NCI-H748 treated with DMSO at 0.1 percent for 48 hours (cell line): Measurements from ENCODE around the gene CGB8.
"Not testable (repeated sequence)": the region's sequence is repeated elsewhere in the genome, so short reads cannot be mapped to it uniquely, and the experiment has no call there.

ENCODE experiments used
- DNase-seq: peaks from one replicate; lab custom pipeline; 2025; lab: John Stamatoyannopoulos, UW

Gene CGB8

DNA sequence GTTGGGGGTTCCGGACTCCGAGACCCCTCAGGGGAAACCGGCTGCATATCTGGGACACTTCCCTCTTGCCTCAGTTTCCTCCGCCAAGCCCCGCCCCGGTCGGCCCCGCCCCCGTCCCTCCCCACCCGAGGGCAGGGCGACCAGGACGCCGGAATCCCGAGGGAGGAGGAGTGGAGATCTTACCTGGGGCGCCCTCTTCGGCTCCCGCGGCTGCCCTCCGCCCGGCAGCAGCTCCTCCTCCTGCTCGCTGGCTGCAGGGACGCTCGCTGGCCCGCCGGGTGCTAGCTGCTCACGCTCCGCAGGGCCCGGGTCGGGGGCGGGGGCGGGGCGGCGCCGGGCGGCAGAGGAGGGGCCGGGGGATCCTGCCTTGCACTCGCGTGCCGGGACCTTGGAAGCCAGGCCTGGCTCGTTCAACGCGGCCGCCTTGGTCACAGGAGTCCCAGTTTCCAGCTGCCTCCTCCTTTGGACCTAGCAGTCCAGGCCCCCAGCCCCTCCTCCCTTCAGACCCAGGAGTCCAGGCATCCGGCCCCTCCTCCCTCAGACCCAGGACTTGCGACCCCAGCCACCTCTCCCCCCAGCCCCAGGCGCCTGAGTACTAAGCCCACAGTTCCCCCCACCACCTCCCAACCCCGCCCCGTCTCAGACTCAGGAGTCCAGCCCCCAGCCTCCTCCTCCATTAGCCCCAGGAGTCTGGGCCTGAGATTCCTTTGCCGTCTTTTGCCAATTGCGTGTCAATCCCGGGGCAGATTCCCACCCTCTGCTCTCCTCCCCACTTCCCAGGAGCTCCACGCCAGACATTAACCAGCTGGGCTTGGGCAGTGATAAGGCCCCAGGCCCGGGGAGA is 16.1 kb upstream of the CGB8 start, which contains the start of gene NTF4:
Gene NTF4, minus strand, starts transcription at position 51 of the 844 bp plus-strand sequence. CDS start 2,821 bp downstream, outside the sequence.
- DNase-seq: no peak

DNA sequence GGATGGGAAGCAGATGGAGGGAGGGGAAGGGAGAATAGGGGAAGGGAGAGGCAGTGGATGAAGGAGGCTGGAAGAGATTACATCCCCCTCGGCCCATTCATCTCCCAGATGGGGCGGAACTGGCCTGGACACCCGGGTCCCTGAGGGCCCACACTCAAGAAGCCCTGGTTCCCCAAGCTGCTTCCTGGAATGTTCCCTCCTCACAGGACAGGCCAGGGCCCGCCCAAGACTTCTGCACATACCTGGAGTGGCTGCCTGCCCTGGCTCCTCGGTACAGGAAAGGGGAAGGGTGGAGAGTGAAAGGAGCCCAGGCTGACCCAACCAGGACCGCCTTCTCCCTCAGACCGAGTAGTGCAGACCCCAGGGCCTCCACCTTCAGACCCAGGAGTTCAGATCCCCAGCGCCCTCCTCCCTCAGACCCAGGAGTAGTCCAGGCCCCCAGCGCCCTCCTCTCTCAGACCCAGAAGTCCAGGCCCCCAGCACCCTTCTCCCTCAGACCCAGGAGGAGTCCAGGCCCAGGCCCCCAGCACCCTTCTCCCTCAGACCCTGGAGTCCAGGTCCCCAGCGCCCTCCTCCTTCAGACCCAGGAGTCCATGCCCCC is 15.2 kb upstream of the CGB8 start:
- DNase-seq: no peak

DNA sequence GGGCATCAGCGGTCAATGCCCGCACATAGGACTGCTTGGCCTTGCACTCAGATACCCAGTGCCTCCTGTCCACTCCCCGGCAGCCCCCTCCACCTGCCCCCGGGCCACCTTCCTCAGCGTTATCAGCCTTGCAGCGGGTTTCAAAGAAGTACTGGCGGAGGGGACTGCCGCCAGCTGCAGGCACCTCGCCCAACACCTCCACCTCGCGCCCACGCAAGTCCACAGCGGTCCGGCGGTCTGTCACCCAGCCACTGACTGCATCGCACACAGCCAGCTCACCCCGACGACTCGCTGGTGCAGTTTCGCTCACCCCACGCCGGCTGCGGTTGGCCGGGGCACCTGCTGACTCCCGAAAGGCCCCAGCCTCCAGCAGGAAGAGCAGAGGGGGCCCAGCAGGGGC is 12.5 kb upstream of the CGB8 start:
- DNase-seq: no peak

DNA sequence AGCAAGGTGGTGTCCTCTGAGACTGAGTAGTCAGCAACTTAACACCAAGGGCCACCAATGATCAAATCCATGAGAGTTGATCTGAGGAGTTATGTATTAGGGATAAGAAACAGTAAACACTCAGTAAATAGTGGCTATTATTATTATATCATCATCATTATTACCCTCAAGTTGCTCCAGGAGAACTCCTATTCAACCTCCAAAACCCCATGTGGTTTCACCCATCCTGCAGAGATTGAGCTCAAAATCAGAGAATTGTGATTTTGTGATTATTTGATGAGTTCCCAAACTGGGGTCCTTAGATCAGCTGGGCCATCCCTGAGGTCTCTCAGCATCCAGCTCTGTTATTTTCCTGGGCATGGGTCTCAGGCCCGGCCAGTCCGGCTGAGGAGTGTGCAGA is 12.1 kb upstream of the CGB8 start:
- no peak for DNase-seq

DNA sequence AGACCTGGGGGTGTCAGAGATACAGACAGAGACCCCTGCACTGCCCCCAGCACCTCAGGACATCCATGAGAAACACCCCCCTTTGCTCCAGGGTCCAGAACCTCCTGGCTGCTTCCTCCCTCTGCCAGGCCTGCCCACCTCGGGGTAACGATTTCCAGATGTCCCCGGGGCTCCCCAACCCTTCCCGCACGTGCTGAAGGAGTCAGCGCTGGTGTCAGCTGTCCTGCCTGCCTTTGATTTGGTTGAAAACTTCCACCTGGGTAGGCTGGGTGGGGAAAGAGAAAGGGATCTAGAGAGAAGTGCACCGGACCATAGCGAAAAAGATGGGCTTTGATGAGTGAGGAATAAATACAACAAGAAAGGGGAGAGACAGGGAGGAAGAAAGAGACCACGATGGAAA is 10.1 kb upstream of the CGB8 start:
- DNase-seq: no peak

DNA sequence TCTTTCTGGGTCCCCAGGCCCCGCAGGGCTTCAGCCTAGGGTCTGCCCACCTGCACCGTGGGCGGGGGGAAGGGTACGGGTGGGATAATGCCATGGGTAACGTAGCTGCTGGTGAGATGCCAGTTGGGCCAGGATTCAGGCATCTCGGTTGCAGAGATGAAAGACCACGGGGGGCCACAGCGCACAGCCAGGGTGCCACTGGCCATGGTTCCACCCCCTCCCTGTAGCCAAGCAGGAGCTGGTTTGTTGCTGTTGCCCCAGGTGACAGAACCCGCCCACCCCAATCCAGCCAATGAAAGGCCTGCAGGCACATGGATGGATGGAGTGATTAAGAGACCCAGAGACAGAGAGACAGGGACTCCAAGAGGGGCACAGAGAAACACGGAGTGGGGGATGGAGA is 9.7 kb upstream of the CGB8 start:
- no peak for DNase-seq

DNA sequence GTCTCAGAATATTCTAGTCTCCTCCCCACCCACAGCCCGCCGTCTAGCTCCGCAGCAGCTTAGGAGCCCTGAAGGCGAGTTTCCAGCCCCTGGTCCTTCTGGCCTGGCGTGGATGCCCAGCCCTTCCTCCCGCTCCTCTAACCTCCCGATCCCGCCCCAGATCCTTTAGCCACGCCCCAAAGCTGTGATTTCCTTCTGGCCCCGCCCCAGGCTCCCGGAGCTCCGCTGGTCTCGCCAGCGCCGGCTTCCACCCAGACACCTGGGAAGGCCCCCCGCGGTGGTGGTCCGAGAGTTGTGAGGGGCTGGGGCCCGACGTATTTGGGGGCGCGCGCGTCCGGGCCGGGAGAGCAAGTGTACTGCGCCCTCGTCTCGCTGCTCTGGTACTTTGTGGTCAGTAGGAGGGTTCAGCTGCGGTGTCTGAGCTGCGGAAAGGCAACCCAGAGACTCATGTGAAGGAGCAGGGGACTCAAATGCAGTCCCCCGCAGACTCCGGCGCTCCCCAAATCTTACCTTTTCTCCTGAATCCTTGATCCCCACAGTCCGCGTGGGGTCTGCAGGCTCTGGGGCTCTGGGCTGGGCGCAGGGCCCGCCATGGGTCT is 8.8 kb upstream of the CGB8 start, which contains the start of gene CGB7:
Gene CGB7, minus strand, starts transcription at position 114 of the 599 bp plus-strand sequence. CDS start 2,374 bp downstream, outside the sequence.
- DNase-seq: peak; percentile 54

DNA sequence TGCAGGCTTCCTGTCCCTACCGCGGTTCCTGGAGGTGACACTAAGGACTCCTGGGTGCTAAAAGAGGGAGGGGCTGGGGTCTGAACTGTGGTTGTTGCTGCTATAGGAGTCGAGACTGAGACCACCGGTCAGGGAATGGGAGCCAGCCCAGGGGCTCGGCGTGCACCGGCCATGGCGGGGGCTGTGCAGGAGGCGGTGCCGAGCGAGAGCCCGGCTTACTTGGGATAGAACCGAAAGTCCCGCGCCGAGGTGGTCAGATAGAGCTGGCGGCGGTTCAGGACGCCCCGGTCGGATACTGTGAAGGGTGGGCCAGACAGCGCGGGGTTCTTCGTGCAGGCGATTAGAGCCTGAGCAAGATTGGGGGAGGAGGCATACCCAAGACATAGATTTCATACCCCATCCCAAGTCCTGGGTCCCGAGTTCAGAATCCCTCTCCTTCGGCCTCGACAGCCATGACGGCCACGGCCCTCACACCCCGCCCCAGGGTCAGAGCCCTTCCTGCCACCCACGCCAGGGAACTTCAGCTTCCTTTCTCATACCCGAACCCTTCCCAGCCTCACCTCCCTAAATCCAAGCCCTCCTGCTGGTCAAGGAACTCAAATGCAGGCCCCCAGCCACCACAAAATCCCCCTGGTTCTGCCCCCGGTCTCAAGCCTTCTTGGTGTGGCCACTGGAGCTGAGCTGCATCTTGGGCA is 8.1 kb upstream of the CGB8 start:
- not testable (repeated sequence) for DNase-seq

DNA sequence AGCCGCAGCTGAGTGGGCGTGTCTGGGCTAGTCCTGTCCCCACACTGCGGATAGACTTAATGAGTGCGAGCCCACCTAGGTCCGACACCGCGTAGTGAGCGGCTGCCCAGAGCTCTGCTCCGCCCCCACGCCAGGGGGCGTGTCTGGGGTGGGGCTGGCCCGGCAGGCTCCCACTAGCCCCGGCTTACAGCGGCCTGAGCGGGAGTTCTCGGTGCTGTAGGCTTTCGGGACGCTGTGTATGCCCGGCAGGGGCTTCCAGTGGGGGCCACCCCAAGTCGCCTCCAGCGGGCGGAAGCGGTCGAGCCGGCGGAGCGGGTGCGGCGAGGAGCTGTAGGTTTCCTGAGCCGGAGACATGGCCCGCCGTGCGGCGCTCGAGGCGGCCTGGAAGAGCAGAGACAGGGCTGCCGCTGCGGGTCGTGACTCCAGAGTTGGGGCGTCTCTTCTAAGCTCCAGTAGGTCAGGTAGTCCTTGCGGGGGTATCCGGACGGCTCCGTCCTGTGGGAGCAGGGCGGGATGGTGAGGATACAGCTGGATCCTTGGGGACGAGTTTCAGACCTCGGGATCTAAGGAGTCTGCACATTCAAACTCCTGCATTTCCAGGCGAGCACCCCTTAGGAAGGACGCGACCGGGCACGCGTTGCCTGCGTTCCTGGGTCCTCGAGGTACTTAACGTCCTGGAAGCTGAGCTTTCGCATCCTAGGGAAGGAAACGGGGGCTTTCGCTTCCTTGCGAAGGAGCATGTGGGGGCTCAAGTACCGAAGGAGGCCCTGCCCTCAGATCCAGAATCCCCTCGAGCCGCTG is 7.4 kb upstream of the CGB8 start:
- DNase-seq: peak; percentile 70

DNA sequence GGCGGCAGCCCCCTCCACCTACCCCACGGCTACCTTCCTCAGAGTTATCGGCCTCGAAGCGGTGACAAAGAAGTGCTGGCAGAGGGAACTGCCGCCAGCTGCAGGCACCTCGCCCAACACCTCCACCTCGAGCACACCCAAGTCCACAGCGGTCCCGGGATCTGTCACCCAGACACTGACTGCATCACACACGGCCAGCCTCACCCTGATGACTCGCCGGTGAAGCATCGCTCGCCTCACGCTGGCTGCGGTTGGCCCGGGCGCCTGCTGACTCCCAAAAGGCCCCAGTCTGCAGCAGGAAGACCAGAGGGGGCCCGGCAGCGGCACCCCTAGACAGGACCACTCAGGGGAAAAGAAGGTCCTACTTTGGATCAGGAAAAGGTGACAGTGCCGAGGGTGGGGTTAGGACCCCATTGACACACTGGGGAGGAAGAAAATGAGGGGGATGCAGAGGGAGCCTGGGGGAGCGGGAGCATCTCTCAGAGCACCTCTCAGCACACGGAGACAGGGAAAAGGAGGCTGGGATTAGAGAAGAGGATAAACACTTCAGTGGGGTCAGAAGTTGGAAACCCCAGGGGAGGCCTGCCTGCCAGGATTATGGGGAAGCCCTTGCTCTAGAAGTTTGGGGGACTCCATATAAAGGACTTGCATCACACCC is 1.6 kb upstream of the CGB8 start:
- not testable (repeated sequence) for DNase-seq

DNA sequence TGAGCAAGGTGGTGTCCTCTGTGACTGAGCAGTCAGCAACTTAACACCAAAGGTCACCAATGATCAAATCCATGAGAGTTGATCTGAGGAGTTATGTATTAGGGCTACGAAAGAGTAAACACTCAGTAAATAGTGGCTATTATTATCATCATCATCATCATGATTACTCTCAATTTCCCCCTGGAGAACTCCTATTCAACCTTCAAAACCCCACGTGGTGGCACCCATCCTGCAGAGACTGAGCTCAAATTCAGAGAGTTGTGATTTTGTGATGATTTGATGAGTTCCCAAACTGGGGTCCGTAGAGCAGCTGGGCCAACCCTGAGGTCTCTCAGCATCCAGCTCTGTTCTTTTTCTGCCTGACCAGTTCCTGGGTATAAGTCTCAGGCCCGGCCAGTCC is 923 bp upstream of the CGB8 start:
- DNase-seq: not testable (repeated sequence)

DNA sequence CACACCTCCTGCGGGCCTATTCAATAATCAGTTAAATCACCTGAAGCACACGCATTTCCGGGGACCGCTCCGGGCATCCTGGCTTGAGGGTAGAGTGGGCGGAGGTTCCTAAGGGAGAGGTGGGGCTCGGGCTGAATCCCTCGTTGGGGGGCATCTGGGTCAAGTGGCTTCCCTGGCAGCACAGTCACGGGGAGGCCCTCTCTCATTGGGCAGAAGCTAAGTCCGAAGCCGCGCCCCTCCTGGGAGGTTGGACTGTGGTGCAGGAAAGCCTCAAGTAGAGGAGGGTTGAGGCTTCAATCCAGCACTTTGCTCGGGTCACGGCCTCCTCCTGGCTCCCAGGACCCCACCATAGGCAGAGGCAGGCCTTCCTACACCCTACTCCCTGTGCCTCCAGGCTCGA is 5.4 kb downstream of the CGB8 start, which contains the start of gene CGB5:
Gene CGB5, plus strand, starts transcription at position 301 of the 400 bp plus-strand sequence. CDS start 362 bp downstream, outside the sequence.
- not testable (repeated sequence) for DNase-seq

DNA sequence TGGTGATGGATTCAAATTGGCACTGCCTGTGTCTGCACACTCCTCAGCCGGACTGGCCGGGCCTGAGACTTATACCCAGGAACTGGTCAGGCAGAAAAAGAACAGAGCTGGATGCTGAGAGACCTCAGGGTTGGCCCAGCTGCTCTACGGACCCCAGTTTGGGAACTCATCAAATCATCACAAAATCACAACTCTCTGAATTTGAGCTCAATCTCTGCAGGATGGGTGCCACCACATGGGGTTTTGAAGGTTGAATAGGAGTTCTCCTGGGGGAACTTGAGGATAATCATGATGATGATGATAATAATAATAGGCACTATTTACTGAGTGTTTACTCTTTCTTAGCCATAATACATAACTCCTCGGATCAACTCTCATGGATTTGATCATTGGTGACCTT is 6.2 kb downstream of the CGB8 start:
- DNase-seq: not testable (repeated sequence)

DNA sequence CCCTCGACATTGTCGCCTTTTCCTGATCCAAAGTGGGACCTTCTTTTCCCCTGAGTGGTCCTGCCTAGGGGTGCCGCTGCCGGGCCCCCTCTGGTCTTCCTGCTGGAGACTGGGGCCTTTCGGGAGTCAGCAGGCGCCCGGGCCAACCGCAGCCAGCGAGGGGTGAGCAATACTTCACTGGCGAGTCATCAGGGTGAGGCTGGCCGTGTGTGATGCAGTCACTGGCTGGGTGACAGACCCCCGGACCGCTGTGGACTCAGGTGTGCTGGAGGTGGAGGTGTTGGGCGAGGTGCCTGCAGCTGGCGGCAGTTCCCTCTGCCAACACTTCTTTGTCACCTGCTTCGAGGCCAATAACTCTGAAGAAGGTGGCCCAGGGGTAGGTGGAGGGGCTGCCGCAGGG is 6.7 kb downstream of the CGB8 start:
- no peak for DNase-seq

DNA sequence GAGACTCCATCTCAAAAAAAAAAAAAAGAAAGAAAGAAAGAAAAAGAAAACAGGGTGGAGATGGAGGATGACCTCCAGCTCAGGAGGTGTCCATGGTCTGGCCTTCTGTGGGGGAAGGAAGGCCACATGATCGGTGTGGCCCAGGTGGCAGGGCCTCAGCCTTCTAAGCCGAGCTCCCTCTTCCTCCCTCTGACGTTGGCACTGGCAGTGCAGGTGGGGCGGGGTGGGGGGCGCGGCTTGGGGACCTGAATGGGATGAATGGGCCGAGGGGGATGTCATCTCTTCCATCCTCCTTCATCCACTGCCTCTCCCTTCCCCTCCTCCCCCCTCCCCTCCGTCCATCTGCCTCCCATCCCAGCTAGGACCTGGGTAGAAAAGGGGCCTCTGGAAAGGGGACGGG is 9.2 kb downstream of the CGB8 start:
- DNase-seq: not testable (repeated sequence)

DNA sequence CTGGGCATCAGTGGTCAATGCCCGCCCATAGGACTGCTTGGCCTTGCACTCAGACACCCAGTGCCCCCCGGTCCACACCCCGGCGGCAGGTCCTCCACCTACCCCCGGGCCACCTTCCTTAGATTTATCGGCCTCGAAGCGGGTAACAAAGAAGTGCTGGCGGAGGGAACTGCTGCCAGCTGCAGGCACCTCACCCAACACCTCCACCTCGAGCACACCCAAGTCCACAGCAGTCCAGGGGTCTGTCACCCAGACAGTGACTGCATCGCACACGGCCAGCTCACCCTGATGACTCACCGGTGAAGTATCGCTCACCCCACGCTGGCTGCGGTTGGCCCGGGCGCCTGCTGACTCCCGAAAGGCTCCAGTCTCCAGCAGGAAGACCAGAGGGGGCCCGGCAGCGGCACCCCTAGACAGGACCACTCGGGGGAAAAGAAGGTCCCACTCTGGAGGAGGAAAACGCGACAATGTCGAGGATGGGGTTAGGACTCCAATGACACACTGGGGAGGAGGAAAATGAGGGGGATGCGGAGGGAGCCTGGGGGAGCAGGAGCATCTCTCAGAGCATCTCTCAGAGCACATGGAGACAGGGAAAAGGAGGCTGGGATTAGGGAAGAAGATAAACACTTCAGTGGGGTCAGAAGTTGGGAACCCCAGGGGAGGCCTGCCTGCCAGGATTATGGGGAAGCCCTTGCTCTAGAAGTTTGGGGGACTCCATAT is 10.2 kb downstream of the CGB8 start:
- not testable (repeated sequence) for DNase-seq

DNA sequence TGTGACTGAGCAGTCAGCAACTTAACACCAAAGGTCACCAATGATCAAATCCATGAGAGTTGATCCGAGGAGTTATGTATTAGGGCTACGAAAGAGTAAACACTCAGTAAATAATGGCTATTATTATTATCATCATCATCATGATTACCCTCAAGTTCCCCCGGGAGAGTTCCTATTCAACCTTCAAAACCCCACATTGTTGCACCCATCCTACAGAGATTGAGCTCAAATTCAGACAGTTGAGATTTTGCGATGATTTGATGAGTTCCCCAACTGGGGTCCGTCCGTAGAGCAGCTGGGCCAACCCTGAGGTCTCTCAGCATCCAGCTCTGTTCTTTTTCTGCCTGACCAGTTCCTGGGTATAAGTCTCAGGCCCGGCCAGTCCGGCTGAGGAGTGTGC is 10.8 kb downstream of the CGB8 start:
- not testable (repeated sequence) for DNase-seq

DNA sequence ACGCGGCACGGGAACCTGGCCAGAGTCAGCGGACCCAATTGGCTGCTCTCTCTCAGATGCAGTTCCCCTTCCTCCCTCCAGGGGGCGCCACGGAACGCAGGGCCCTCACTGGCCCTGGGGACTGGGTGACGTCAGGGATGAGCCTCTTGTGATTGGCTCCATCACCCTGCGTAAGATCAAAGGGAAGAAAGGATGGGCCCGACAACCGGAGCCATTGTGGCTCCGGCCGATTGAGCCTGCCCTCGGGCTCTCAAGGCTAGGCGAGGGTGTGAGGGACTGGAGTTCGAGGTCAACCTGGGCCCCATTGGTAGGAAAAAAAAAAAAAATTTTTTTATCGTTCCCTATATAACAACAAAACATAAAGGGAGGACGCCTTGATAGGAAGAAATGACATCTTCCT is 12.1 kb downstream of the CGB8 start, which contains the start of gene CGB1:
Gene CGB1, minus strand, starts transcription at position 81 of the 400 bp plus-strand sequence. CDS start 184 bp downstream, outside the sequence.
- DNase-seq: not testable (repeated sequence)

DNA sequence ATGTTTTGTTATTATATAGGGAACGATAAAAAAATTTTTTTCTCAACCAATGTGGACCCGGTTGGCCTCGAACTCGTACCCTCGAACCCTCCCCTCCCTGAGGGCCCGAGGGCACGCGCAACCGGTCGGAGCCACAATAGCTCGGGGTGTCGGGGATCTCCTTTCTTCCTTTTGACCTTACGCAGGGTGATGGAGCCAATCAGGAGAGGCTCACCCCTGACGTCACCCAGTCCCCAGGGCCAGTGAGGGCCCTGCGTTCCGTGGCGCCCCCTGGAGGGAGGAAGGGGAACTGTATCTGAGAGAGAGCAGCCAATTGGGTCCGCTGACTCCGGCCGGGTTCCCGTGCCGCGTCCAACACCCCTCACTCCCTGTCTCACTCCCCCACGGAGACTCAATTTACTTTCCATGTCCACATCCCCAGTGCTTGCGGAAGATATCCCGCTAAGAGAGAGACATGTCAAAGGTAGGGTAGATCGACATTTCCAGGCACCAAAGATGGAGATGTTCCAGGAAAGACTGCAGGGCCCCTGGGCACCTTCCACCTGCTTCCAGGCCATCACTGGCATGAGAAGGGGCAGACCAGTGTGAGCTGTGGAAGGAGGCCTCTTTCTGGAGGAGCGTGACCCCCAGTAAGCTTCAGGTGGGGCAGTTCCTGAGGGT is 17.1 kb downstream of the CGB8 start, which contains the start of gene CGB2:
Gene CGB2, plus strand, starts transcription at position 249 of the 660 bp plus-strand sequence. Its CDS starts 206 bp downstream, at position 455.
- DNase-seq: not testable (repeated sequence)
